ENCODE measurements around the gene SLC25A21.

- TF ChIP-seq CTCF (conservative IDR thresholded peaks at IDR 0.05 in 1 of 2, IDR thresholded peaks at IDR 0.05 in 1 of 2; ENCODE audit: low read depth in 1 of 2, low read length in 2 of 2) (no peak), EZH2 (IDR thresholded peaks at IDR 0.05; ENCODE audit: low read length, missing control alignments) (no peak)
Observed at GRCh38 chr14:37021390-37021789, 151.0 kb downstream of the SLC25A21 start.
